A549 treated with ZK216348 at 1 μM for 4 hours (cell line): Measurements from ENCODE around the gene OPA1. TPM values are rescaled to one million over a fixed set of nuclear protein-coding genes. Genes with fewer than 3 reads are reported as not detected.

ENCODE experiments used
- total RNA-seq: library from RNA; stranded (reverse); fragments of 200-300 nt; extraction: Qiagen RNA extraction; gene quantifications from 5 replicates; pipeline ENCODE4 v1.2.3, GENCODE V29; 2022; ENCODE audit warnings: low read depth

OPA1 gene
- total RNA-seq = 24.5 to 47.5 TPM (median 28.1 TPM) in 5 replicates

GRCh38 chr3:193592841-193593667 lies at the start of gene OPA1:
OPA1 (plus strand) TSS chr3:193593208; CDS start chr3:193593378, 170 bp downstream.

GRCh38 chr3:193554811-193555210 lies 38.2 kb upstream of the OPA1 start, which contains the start of gene ATP13A4:
ATP13A4 (minus strand) TSS chr3:193554895; CDS start chr3:193554799, 96 bp downstream.

Other genes starting within 250 kb of the OPA1 start
- not detected in 5 replicates for gene ATP13A5, start 214.5 kb upstream of the OPA1 start, total RNA-seq
- gene ATP13A4, start 38.3 kb upstream of the OPA1 start, total RNA-seq = not detected in 5 replicates